Panc1 (cell line): ENCODE results near the gene SNAP47. TPM values are rescaled to one million over a fixed set of nuclear protein-coding genes. Genes with fewer than 3 reads are reported as not detected.
"Not testable (repeated sequence)": the region's sequence is repeated elsewhere in the genome, so short reads cannot be mapped to it uniquely, and the experiment has no call there.

Experiments used
- ATAC-seq: fragments of 200-7000 bp; cut with Tn5 transposase; 2 replicates; pipeline ENCODE4 v1.9.1; 2020; ENCODE audit warnings: mild to moderate bottlenecking, moderate library complexity
- BruUV-seq: library from RNA; stranded (reverse); fragments of 400-500 nt; replicated peaks from 2 replicates; lab custom pipeline; 2021; lab: Mats Ljungman, UMichigan
- CTCF ChIA-PET: fragments of 300-600 bp; sonication (Branson Sonifier 250); formaldehyde crosslinking; loops from one replicate; lab custom pipeline; 2022; ENCODE audit warnings: antibody characterized with exemption; lab: Charles Lee
- POLR2A ChIA-PET: fragments of 300-600 bp; sonication (Branson Sonifier 250); formaldehyde crosslinking; loops from one replicate; lab custom pipeline; 2022; ENCODE audit warnings: antibody characterized with exemption; lab: Charles Lee
- DNase-seq: peaks from one replicate; pipeline ENCODE4 v3.0.0-alpha.2; 2010; ENCODE audit warnings: low read depth, low spot score
- H3K27ac ChIP-seq: 2 replicates; pipeline ENCODE4 v1.5.1; 2011; ENCODE audit warnings: mild to moderate bottlenecking, low read length, inconsistent platforms
- H3K27me3 ChIP-seq: fragments of 200-500 bp; sonication (Bioruptor generic); 2 replicates; pipeline ENCODE4 v1.6.0; 2014; ENCODE audit warnings: low read length, inconsistent platforms; ENCODE audit not compliant: control insufficient read depth, insufficient read depth
- H3K36me3 ChIP-seq: fragments of 200-500 bp; sonication (Bioruptor generic); 2 replicates; pipeline ENCODE4 v1.5.1; 2014; ENCODE audit warnings: inconsistent platforms, mild to moderate bottlenecking, low read length, moderate library complexity; ENCODE audit not compliant: control insufficient read depth, insufficient read depth
- H3K4me1 ChIP-seq: 2 replicates; pipeline ENCODE4 v1.5.1; 2011; ENCODE audit warnings: inconsistent platforms, mild to moderate bottlenecking, low read length, moderate library complexity; ENCODE audit not compliant: control insufficient read depth, insufficient read depth
- H3K4me3 ChIP-seq, 2 experiments: 2 replicates each; pipeline ENCODE4 v1.5.1; 2011 to 2012; ENCODE audit warnings: low read depth in 2 of 2, low read length in 2 of 2, mild to moderate bottlenecking in 2 of 2, inconsistent platforms in 1 of 2, moderate library complexity in 1 of 2
- H3K9me3 ChIP-seq: fragments of 200-500 bp; sonication (Bioruptor generic); 2 replicates; pipeline ENCODE4 v1.5.1; 2014; ENCODE audit warnings: low read depth, mild to moderate bottlenecking, inconsistent platforms, low read length, moderate library complexity; ENCODE audit not compliant: control insufficient read depth, insufficient read depth
- POLR2AphosphoS5 ChIP-seq: IDR thresholded peaks from 2 replicates; pipeline ENCODE4 v1.6.1; 2012; ENCODE audit warnings: mild to moderate bottlenecking, low read depth, low read length, moderate library complexity
- SIN3A ChIP-seq: IDR thresholded peaks from 2 replicates; pipeline ENCODE4 v1.6.1; 2012; ENCODE audit warnings: low read depth, mild to moderate bottlenecking, low read length, moderate library complexity, borderline replicate concordance; ENCODE audit not compliant: insufficient read depth
- TCF7L2 ChIP-seq: IDR thresholded peaks from 2 replicates; pipeline ENCODE4 v1.6.1; 2011; ENCODE audit warnings: mild to moderate bottlenecking, low read depth, low read length, inconsistent platforms
- in situ Hi-C: cut with HindIII; loops from 2 replicates; pipeline ENCODE4 v1.10.0; 2016; ENCODE audit warnings: low sequenced_read_pairs, low pct_unique_long_range_greater_than_20kb
- intact Hi-C: fragments of 100-400 bp; cut with micrococcal nuclease; formaldehyde crosslinking; loops from one replicate; pipeline ENCODE4 v1.10.0; 2022; ENCODE audit not compliant: unreplicated experiment
- total RNA-seq: library from RNA; stranded (reverse); gene quantifications from one replicate; pipeline ENCODE4 v1.2.1, GENCODE V29; 2021; ENCODE audit not compliant: unreplicated experiment
- TF ChIP-seq, protein P1 (sequence below), 2 experiments: IDR thresholded peaks; 2 replicates each; pipeline ENCODE4 v1.6.1; 2011 to 2012; ENCODE audit warnings: low read depth in 2 of 2, control low read depth in 1 of 2, low read length in 1 of 2, mild to moderate bottlenecking in 1 of 2, moderate library complexity in 1 of 2; ENCODE audit not compliant: insufficient read depth in 1 of 2
- TF ChIP-seq, protein P2 (sequence below): fragments of 450-650 bp; IDR thresholded peaks from 2 replicates; pipeline ENCODE4 v1.5.1; 2017; ENCODE audit warnings: mild to moderate bottlenecking

SNAP47 gene
- total RNA-seq, 1 experiment from 2014 or later, result 55.6 TPM

DNA sequence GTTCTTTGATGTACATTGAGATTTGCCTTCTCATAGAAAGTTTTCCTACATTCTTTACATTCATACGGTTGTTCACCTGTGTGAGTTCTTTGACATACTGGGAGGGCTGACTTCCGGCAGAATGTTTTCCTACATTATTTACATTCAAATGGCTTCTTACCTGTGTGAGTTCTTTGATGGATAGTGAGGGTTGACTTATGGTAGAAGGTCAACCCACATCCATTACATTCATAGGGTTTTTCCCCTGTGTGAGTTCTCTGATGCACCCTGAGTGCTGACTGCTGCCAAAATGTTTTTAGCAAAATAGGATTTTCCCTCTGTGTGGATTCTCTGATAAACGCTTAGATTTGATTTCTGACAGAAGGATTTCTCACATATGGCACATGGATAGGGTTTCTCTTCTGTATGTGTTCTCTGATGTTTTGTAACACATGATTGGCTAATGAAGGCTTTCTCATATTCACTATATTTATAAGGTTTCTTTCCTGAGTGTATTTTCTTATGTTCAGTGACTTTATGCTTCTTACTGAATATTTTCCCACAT is 37.8 kb upstream of the SNAP47 start:
- H3K4me1 ChIP-seq, result no peaks in the 10 kb centered on the region
- no peaks in the 10 kb centered on the region for H3K36me3 ChIP-seq
- H3K9me3 ChIP-seq, result peaks cover 11% of the 10 kb centered on the region; the same call in 1 of the 2 replicates
- no peak overlapping the region for H3K27ac ChIP-seq
- ATAC-seq (no peak), DNase-seq (no peak)
- TF ChIP-seq TCF7L2 (no peak), SIN3A (no peak), POLR2AphosphoS5 (no peak)
- TF ChIP-seq, protein P1, sequence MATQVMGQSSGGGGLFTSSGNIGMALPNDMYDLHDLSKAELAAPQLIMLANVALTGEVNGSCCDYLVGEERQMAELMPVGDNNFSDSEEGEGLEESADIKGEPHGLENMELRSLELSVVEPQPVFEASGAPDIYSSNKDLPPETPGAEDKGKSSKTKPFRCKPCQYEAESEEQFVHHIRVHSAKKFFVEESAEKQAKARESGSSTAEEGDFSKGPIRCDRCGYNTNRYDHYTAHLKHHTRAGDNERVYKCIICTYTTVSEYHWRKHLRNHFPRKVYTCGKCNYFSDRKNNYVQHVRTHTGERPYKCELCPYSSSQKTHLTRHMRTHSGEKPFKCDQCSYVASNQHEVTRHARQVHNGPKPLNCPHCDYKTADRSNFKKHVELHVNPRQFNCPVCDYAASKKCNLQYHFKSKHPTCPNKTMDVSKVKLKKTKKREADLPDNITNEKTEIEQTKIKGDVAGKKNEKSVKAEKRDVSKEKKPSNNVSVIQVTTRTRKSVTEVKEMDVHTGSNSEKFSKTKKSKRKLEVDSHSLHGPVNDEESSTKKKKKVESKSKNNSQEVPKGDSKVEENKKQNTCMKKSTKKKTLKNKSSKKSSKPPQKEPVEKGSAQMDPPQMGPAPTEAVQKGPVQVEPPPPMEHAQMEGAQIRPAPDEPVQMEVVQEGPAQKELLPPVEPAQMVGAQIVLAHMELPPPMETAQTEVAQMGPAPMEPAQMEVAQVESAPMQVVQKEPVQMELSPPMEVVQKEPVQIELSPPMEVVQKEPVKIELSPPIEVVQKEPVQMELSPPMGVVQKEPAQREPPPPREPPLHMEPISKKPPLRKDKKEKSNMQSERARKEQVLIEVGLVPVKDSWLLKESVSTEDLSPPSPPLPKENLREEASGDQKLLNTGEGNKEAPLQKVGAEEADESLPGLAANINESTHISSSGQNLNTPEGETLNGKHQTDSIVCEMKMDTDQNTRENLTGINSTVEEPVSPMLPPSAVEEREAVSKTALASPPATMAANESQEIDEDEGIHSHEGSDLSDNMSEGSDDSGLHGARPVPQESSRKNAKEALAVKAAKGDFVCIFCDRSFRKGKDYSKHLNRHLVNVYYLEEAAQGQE (IDR thresholded peaks at IDR 0.05; ENCODE audit: insufficient read depth in 1 of 2, low read depth in 2 of 2, low read length in 1 of 2), result no peak
- TF ChIP-seq, protein P2, sequence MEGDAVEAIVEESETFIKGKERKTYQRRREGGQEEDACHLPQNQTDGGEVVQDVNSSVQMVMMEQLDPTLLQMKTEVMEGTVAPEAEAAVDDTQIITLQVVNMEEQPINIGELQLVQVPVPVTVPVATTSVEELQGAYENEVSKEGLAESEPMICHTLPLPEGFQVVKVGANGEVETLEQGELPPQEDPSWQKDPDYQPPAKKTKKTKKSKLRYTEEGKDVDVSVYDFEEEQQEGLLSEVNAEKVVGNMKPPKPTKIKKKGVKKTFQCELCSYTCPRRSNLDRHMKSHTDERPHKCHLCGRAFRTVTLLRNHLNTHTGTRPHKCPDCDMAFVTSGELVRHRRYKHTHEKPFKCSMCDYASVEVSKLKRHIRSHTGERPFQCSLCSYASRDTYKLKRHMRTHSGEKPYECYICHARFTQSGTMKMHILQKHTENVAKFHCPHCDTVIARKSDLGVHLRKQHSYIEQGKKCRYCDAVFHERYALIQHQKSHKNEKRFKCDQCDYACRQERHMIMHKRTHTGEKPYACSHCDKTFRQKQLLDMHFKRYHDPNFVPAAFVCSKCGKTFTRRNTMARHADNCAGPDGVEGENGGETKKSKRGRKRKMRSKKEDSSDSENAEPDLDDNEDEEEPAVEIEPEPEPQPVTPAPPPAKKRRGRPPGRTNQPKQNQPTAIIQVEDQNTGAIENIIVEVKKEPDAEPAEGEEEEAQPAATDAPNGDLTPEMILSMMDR, result no peak
- in situ Hi-C loops, result no loop called here
- ChIA-PET POLR2A (no interaction called here), CTCF (no interaction called here)
- H3K4me3 ChIP-seq, result no peak overlapping the region
- intact Hi-C loops, result no loop called here
- H3K27me3 ChIP-seq, result no peaks in the 10 kb centered on the region
- BruUV-seq, result no TSS peak

DNA sequence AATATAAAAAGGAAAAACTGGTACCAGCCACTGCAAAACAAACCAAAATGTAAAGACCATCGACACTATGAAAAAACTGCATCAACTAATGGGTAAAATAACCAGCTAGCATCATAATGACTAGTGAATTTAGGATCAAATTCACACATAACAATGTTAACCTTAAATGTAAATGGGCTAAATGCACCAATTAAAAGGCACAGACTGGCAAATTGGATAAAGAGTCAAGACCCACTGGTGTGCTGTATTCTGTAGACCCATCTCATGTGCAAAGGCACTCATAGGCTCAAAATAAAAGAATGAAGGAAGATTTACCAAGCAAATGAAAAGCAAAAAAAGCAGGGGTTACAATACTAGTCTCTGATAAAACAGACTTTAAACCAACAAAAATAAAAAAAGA is 33.6 kb upstream of the SNAP47 start:
- ATAC-seq, H3K9me3 ChIP-seq, H3K36me3 ChIP-seq, DNase-seq, H3K27ac ChIP-seq, H3K27me3 ChIP-seq, BruUV-seq, intact Hi-C loops, H3K4me1 ChIP-seq, POLR2A ChIA-PET, H3K4me3 ChIP-seq, in situ Hi-C loops, CTCF ChIA-PET: not testable (repeated sequence)

DNA sequence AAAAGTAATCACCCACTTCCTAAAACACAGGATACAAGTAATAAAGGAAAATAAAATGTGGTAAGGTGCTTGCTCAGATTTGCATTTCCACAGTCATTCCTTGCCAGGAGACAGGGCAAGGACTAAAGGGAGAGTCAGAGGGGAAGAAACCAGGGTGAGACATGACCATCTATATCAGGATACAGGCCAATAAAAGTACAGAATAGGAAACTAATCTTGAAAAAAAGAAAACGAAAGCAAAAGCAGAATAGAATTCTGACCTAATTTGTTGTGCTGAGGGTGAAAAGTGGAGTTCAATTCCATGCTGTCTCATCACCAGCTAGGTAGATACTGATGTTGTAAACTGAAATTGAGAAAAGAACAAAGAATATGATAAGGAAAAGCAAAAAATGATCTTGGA is 27.4 kb upstream of the SNAP47 start:
- in situ Hi-C loops (no loop called here), intact Hi-C loops (no loop called here)
- POLR2A ChIA-PET, result no interaction called here

More for the DNA sequence above, 27.4 kb upstream of the SNAP47 start:
- no peak overlapping the region for H3K27ac ChIP-seq
- no peaks in the 10 kb centered on the region for H3K27me3 ChIP-seq
- BruUV-seq, result no TSS peak
- H3K9me3 ChIP-seq, result 0 out of 2 replicates have a peak, but pooled peaks cover 3% of the 10 kb centered on the region
- no peak for TF ChIP-seq POLR2AphosphoS5
- no peak for TF ChIP-seq SIN3A
- TF ChIP-seq, protein P1 (IDR thresholded peaks at IDR 0.05; ENCODE audit: insufficient read depth in 1 of 2, low read depth in 2 of 2, low read length in 1 of 2), result no peak
- TF ChIP-seq TCF7L2, result no peak
- TF ChIP-seq, protein P2, result no peak
- no peak overlapping the region for H3K4me3 ChIP-seq
- H3K4me1 ChIP-seq, result no peaks in the 10 kb centered on the region
- CTCF ChIA-PET, result no interaction called here
- no peak for ATAC-seq
- no peak for DNase-seq
- no peaks in the 10 kb centered on the region for H3K36me3 ChIP-seq
